Liver (tissue), 9 donors: ENCODE data around the gene HEPN1. TPM values are rescaled to one million over a fixed set of nuclear protein-coding genes. Genes with fewer than 3 reads are reported as not detected.
A peak's percentile ranks its signal among the peaks of the same experiment; 100 is the strongest.
"Not testable (repeated sequence)": the region's sequence is repeated elsewhere in the genome, so short reads cannot be mapped to it uniquely, and the experiment has no call there.

Source experiments
- DNase-seq: peaks from one replicate; pipeline ENCODE4 v3.0.0-alpha.2; 2017; ENCODE audit warnings: low spot score
- H3K27ac ChIP-seq, 2 donors: one replicate each; pipeline ENCODE4 v1.7.0; 2013; ENCODE audit warnings: inconsistent platforms in 2 of 2, low read length in 2 of 2, control low read depth in 1 of 2, low read depth in 1 of 2, mild to moderate bottlenecking in 1 of 2
- H3K27me3 ChIP-seq, 4 donors: one replicate each; pipeline versions ENCODE4 v1.6.1 to v1.7.0; 2013; ENCODE audit warnings: low read length in 3 of 4, inconsistent platforms in 1 of 4, mild to moderate bottlenecking in 1 of 4, moderate library complexity in 1 of 4; ENCODE audit not compliant: control insufficient read depth in 4 of 4, insufficient read depth in 4 of 4
- H3K36me3 ChIP-seq, 4 donors: one replicate each; pipeline versions ENCODE4 v1.6.1 to v1.7.0; 2013; ENCODE audit warnings: low read length in 3 of 4, mild to moderate bottlenecking in 3 of 4, low read depth in 1 of 4, moderate library complexity in 1 of 4; ENCODE audit not compliant: control insufficient read depth in 4 of 4, insufficient read depth in 3 of 4
- H3K4me1 ChIP-seq, 4 donors: one replicate each; pipeline versions ENCODE4 v1.6.1 to v1.7.0; 2013; ENCODE audit warnings: low read length in 3 of 4, mild to moderate bottlenecking in 3 of 4, moderate library complexity in 1 of 4; ENCODE audit not compliant: control insufficient read depth in 4 of 4, insufficient read depth in 4 of 4
- H3K4me3 ChIP-seq, 3 donors: one replicate each; pipeline versions ENCODE4 v1.6.1 to v1.7.0; 2013; ENCODE audit warnings: low read length in 3 of 3, control low read depth in 1 of 3, low read depth in 1 of 3, mild to moderate bottlenecking in 1 of 3
- H3K9ac ChIP-seq, 2 donors: one replicate each; pipeline ENCODE4 v1.7.0; 2013; ENCODE audit warnings: low read length in 2 of 2, mild to moderate bottlenecking in 2 of 2, moderate library complexity in 2 of 2, control low read depth in 1 of 2, low read depth in 1 of 2
- H3K9me3 ChIP-seq, 4 donors: one replicate each; pipeline versions ENCODE4 v1.6.1 to v1.7.0; 2013; ENCODE audit warnings: low read length in 3 of 4; ENCODE audit not compliant: control insufficient read depth in 4 of 4
- ATF3 ChIP-seq: IDR thresholded peaks from 2 replicates; pipeline ENCODE4 v1.6.1; 2016; ENCODE audit warnings: antibody characterized with exemption
- CTCF ChIP-seq: fragments of 150-350 bp; IDR thresholded peaks from 2 replicates; pipeline ENCODE4 v1.5.1; 2017; ENCODE audit warnings: improper control_type of control experiment, low read depth, low read length; ENCODE audit not compliant: missing input control
- FOXA2 ChIP-seq: IDR thresholded peaks from 2 replicates; pipeline ENCODE4 v1.6.1; 2016; ENCODE audit warnings: antibody characterized with exemption
- MAX ChIP-seq: IDR thresholded peaks from 2 replicates; pipeline ENCODE4 v1.6.1; 2016; ENCODE audit warnings: antibody characterized with exemption
- RAD21 ChIP-seq, 2 donors: IDR thresholded peaks; 2 replicates each; pipeline ENCODE4 v1.6.1; 2016; ENCODE audit warnings: antibody characterized with exemption in 2 of 2, mild to moderate bottlenecking in 2 of 2
- YY1 ChIP-seq: IDR thresholded peaks from 2 replicates; pipeline ENCODE4 v1.6.1; 2016; ENCODE audit warnings: antibody characterized with exemption, mild to moderate bottlenecking
- WGBS: extraction: QIAGEN DNeasy Blood & Tissue Kit; methylation state at CpG from one replicate; pipeline ENCODE4 v1.1.7; 2013; 5-methylcytosine and 5-hydroxymethylcytosine counted together
- polyA plus RNA-seq, 2 donors: library from polyadenylated mRNA; stranded (reverse) in 1 of 2; unstranded in 1 of 2; fragments of 200-250 nt in 1 of 2; fragments of >200 nt in 1 of 2; fragmentation: Nextera tagmentation in 1 of 2; extraction: Ambion mirVana in 1 of 2; gene quantifications; one replicate each; pipeline versions ENCODE4 v1.2.1 to v1.2.3, GENCODE V29; 2013 to 2015
- total RNA-seq, 2 donors: library from RNA; depleted of rRNA; stranded (reverse); fragments of >200 nt; gene quantifications; one replicate each; pipeline ENCODE4 v1.2.3, GENCODE V29; 2014
- donor health status: healthy.
- donor health status: healthy.
- donor health status: healthy.
- donor health status: healthy.
- donor health status: healthy.

Gene HEPN1
- total and polyA plus RNA-seq, 4 donors = 0.22 to 2.6 TPM; not detected in 2

GRCh38 chr11:124955035-124955434 lies 36.0 kb downstream of the HEPN1 start:
- Histone ChIP-seq H3K9me3 (no peaks in the 10 kb centered on the region), H3K4me1 (peaks cover 4 to 14% (median 7%) of the 10 kb centered on the region in 4 donors), H3K36me3 (no peaks in the 10 kb centered on the region), H3K27me3 (no peaks in the 10 kb centered on the region), H3K9ac (no peak overlapping the region), H3K27ac (no peak overlapping the region), H3K4me3 (no peak overlapping the region)
- TF ChIP-seq FOXA2 = no peak
- TF ChIP-seq MAX = no peak
- DNase-seq = no peak

- no peak for DNase-seq
- no peaks in the 10 kb centered on the region for H3K36me3 ChIP-seq
- WGBS = 21% methylated on average over 5 of the region's 5 CpGs
- H3K9me3 ChIP-seq = no peaks in the 10 kb centered on the region
- H3K27ac ChIP-seq = no peak overlapping the region
- H3K9ac ChIP-seq = no peak overlapping the region
- H3K4me3 ChIP-seq = no peak overlapping the region
- TF ChIP-seq ATF3 (no peak), CTCF (peak; percentile 86), RAD21 (IDR thresholded peaks at IDR 0.05) (peak; percentile 97 to 99), YY1 (peak; percentile 40)
- H3K27me3 ChIP-seq = no peaks in the 10 kb centered on the region
- H3K4me1 ChIP-seq = no peaks in the 10 kb centered on the region
Observed at GRCh38 chr11:124961972-124962609, 43.0 kb downstream of the HEPN1 start.

GRCh38 chr11:124968197-124968596 lies 49.1 kb downstream of the HEPN1 start:
- H3K4me1 ChIP-seq, H3K27ac ChIP-seq, H3K9ac ChIP-seq, H3K36me3 ChIP-seq, H3K27me3 ChIP-seq, DNase-seq, H3K9me3 ChIP-seq, H3K4me3 ChIP-seq: not testable (repeated sequence)
- 89% methylated on average over 13 of the region's 13 CpGs for WGBS

Other genes starting within 250 kb of the HEPN1 start
- gene SIAE, start 245.5 kb upstream of the HEPN1 start, total RNA-seq = 10 to 100 TPM in 1 of 2 donors, 1 to 10 TPM in 1; 6.4 to 11.5 TPM
- gene SIAE, start 245.5 kb upstream of the HEPN1 start, polyA plus RNA-seq = 10 to 100 TPM; 11.0 to 33.9 TPM
- gene SPA17, start 245.3 kb upstream of the HEPN1 start, total RNA-seq = 1 to 10 TPM; 1.2 to 3.2 TPM
- 1 to 10 TPM in 1 of 2 donors, under 1 TPM in 1; 0.47 to 2.5 TPM for gene SPA17, start 245.3 kb upstream of the HEPN1 start, polyA plus RNA-seq
- gene NRGN, start 179.3 kb upstream of the HEPN1 start, total RNA-seq = 1 to 10 TPM in 1 of 2 donors, not detected in 1; 1.7 TPM
- 1 to 10 TPM in 1 of 2 donors, under 1 TPM in 1; 0.51 to 1.6 TPM for gene NRGN, start 179.3 kb upstream of the HEPN1 start, polyA plus RNA-seq
- under 1 TPM in 1 of 2 donors, not detected in 1; 0.75 TPM for gene VSIG2, start 167.0 kb upstream of the HEPN1 start, total RNA-seq
- gene VSIG2, start 167.0 kb upstream of the HEPN1 start, polyA plus RNA-seq = 1 to 10 TPM in 1 of 2 donors, under 1 TPM in 1; 0.51 to 1.3 TPM
- 1 to 10 TPM; 4.0 to 9.8 TPM for gene ESAM, start 157.0 kb upstream of the HEPN1 start, total RNA-seq
- 10 to 100 TPM in 1 of 2 donors, 1 to 10 TPM in 1; 9.9 to 15.6 TPM for gene ESAM, start 157.0 kb upstream of the HEPN1 start, polyA plus RNA-seq
- gene MSANTD2, start 118.8 kb upstream of the HEPN1 start, total RNA-seq = 1 to 10 TPM; 3.0 to 7.7 TPM
- gene MSANTD2, start 118.8 kb upstream of the HEPN1 start, polyA plus RNA-seq = 1 to 10 TPM; 1.6 to 1.7 TPM
- 1 to 10 TPM; 1.1 to 1.2 TPM for gene ROBO3, start 53.8 kb upstream of the HEPN1 start, total RNA-seq
- gene ROBO3, start 53.8 kb upstream of the HEPN1 start, polyA plus RNA-seq = 1 to 10 TPM; 1.6 to 2.2 TPM
- 10 to 100 TPM in 1 of 2 donors, 1 to 10 TPM in 1; 6.4 to 17.2 TPM for gene ROBO4, start 21.4 kb upstream of the HEPN1 start, total RNA-seq
- gene ROBO4, start 21.4 kb upstream of the HEPN1 start, polyA plus RNA-seq = 1 to 10 TPM; 2.5 to 8.7 TPM
- 1 to 10 TPM in 1 of 2 donors, not detected in 1; 3.3 TPM for gene HEPACAM, start 16.8 kb downstream of the HEPN1 start, total RNA-seq
- gene HEPACAM, start 16.8 kb downstream of the HEPN1 start, polyA plus RNA-seq = 1 to 10 TPM in 1 of 2 donors, under 1 TPM in 1; 0.79 to 7.1 TPM
- gene CCDC15, start 35.0 kb downstream of the HEPN1 start, total RNA-seq = 1 to 10 TPM; 1.2 to 3.5 TPM
- under 1 TPM; 0.35 to 0.60 TPM for gene CCDC15, start 35.0 kb downstream of the HEPN1 start, polyA plus RNA-seq
- 10 to 100 TPM in 1 of 2 donors, 1 to 10 TPM in 1; 6.7 to 12.3 TPM for gene SLC37A2, start 144.1 kb downstream of the HEPN1 start, total RNA-seq
- 1 to 10 TPM in 1 of 2 donors, under 1 TPM in 1; 0.51 to 4.4 TPM for gene SLC37A2, start 144.1 kb downstream of the HEPN1 start, polyA plus RNA-seq
- 10 to 100 TPM; 11.1 to 13.4 TPM for gene TMEM218, start 192.4 kb downstream of the HEPN1 start, total RNA-seq
- 10 to 100 TPM; 14.7 to 16.4 TPM for gene TMEM218, start 192.4 kb downstream of the HEPN1 start, polyA plus RNA-seq
- gene PKNOX2, start 245.5 kb downstream of the HEPN1 start, total RNA-seq = under 1 TPM; 0.23 to 0.25 TPM
- under 1 TPM; 0.14 to 0.29 TPM for gene PKNOX2, start 245.5 kb downstream of the HEPN1 start, polyA plus RNA-seq